H1 (cell line): ENCODE results near the gene PTMA. TPM values are rescaled to one million over a fixed set of nuclear protein-coding genes. Genes with fewer than 3 reads are reported as not detected.

ENCODE experiments used
- CTCF ChIA-PET: fragments of 300-600 bp; sonication (Branson Sonifier 250); formaldehyde crosslinking; loops from one replicate; lab custom pipeline; 2021; ENCODE audit not compliant: partially characterized antibody; lab: Charles Lee
- POLR2A ChIA-PET: fragments of 300-600 bp; sonication (Branson Sonifier 250); formaldehyde crosslinking; loops from one replicate; lab custom pipeline; 2021; ENCODE audit warnings: inconsistent platforms; ENCODE audit not compliant: partially characterized antibody; lab: Charles Lee
- DNase-seq, 2 experiments: peaks; one replicate each; pipeline versions ENCODE4 v3.0.0 to v3.0.0-alpha.2; 2010 to 2022; ENCODE audit warnings: low spot score in 2 of 2, low read depth in 1 of 2, mixed read lengths in 1 of 2
- FAIRE-seq: peaks from 2 replicates; lab custom pipeline; 2011; peaks lifted over from hg19 to GRCh38; lab: Jason Lieb, UNC
- H2AFZ ChIP-seq: 2 replicates; pipeline ENCODE4 v1.8.1; 2012; ENCODE audit warnings: low read length, inconsistent platforms
- H2AK5ac ChIP-seq: 2 replicates; pipeline ENCODE4 v1.6.1; 2013; ENCODE audit warnings: low read depth, low read length
- H2BK120ac ChIP-seq: replicated peaks from 2 replicates; pipeline ENCODE3; 2013; ENCODE audit warnings: low read depth, low read length, inconsistent platforms
- H2BK12ac ChIP-seq: 2 replicates; pipeline ENCODE4 v1.6.1; 2013; ENCODE audit warnings: low read depth, low read length
- H2BK15ac ChIP-seq: 2 replicates; pipeline ENCODE4 v1.6.1; 2013; ENCODE audit warnings: low read length
- H2BK20ac ChIP-seq: 2 replicates; pipeline ENCODE4 v1.6.1; 2013; ENCODE audit warnings: low read length
- H2BK5ac ChIP-seq: 2 replicates; pipeline ENCODE4 v1.6.1; 2013; ENCODE audit warnings: low read depth, low read length
- H3K14ac ChIP-seq: 2 replicates; pipeline ENCODE4 v1.6.1; 2013; ENCODE audit warnings: inconsistent platforms; ENCODE audit not compliant: insufficient read length
- H3K18ac ChIP-seq: 2 replicates; pipeline ENCODE4 v1.6.1; 2013; ENCODE audit warnings: low read length; ENCODE audit errors: extremely low read depth
- H3K23ac ChIP-seq: 2 replicates; pipeline ENCODE4 v1.6.1; 2013; ENCODE audit warnings: inconsistent platforms; ENCODE audit not compliant: insufficient read length
- H3K23me2 ChIP-seq: 2 replicates; pipeline ENCODE4 v1.6.1; 2013; ENCODE audit warnings: low read depth, low read length
- H3K27ac ChIP-seq: 2 replicates; pipeline ENCODE4 v1.6.1; 2011; ENCODE audit warnings: low read depth, low read length, inconsistent platforms
- H3K27me3 ChIP-seq, 4 experiments: replicated peaks in 1 of 4; 1 replicate in 1 of 4; 2 replicates in 3 of 4; pipeline versions ENCODE4 v1.6.1 to v1.8.1; 2011 to 2013; ENCODE audit warnings: low read length in 3 of 4, mild to moderate bottlenecking in 3 of 4, inconsistent platforms in 2 of 4, mixed read lengths in 2 of 4, moderate library complexity in 1 of 4; ENCODE audit not compliant: control insufficient read depth in 3 of 4, insufficient read depth in 3 of 4; ENCODE audit errors: extremely low read depth in 1 of 4
- H3K36me3 ChIP-seq, 4 experiments: 2 replicates each; pipeline versions ENCODE4 v1.6.1 to v1.8.1; 2011 to 2013; ENCODE audit warnings: mild to moderate bottlenecking in 4 of 4, low read length in 3 of 4, moderate library complexity in 2 of 4, control low read depth in 1 of 4, inconsistent platforms in 1 of 4; ENCODE audit not compliant: insufficient read depth in 4 of 4, control insufficient read depth in 2 of 4
- H3K4ac ChIP-seq: replicated peaks from 2 replicates; pipeline ENCODE3; 2013; ENCODE audit warnings: low read length, low read depth, mixed read lengths, inconsistent platforms; ENCODE audit not compliant: insufficient read length
- H3K4me1 ChIP-seq, 4 experiments: replicated peaks in 1 of 4; 1 replicate in 1 of 4; 2 replicates in 3 of 4; pipeline versions ENCODE4 v1.6.1 to v1.8.1; 2011 to 2013; ENCODE audit warnings: low read length in 3 of 4, inconsistent platforms in 2 of 4, mixed read lengths in 1 of 4; ENCODE audit not compliant: insufficient read depth in 4 of 4, control insufficient read depth in 3 of 4
- H3K4me2 ChIP-seq, 2 experiments: 2 replicates each; pipeline versions ENCODE4 v1.6.1 to v1.8.1; 2011 to 2013; ENCODE audit warnings: low read depth in 2 of 2, low read length in 2 of 2, control low read depth in 1 of 2, inconsistent platforms in 1 of 2, mild to moderate bottlenecking in 1 of 2; ENCODE audit not compliant: insufficient read depth in 1 of 2
- H3K4me3 ChIP-seq, 4 experiments: fragments of 200-600, 300-600 bp in 1 of 4; sonication (generic), shearing (Covaris generic), sonication (Bioruptor Twin) in 1 of 4; 2 replicates each; pipeline versions ENCODE4 v1.5.1 to v1.8.1; 2011 to 2016; ENCODE audit warnings: low read length in 4 of 4, low read depth in 3 of 4, control low read depth in 2 of 4, inconsistent platforms in 2 of 4, mild to moderate bottlenecking in 2 of 4, mixed read lengths in 1 of 4, moderate library complexity in 1 of 4; ENCODE audit not compliant: insufficient read depth in 2 of 4; ENCODE audit errors: extremely low read depth in 1 of 4
- H3K56ac ChIP-seq: replicated peaks from 2 replicates; pipeline ENCODE3; 2013; ENCODE audit warnings: low read depth, mild to moderate bottlenecking, mixed read lengths, low read length, inconsistent platforms; ENCODE audit not compliant: insufficient read length
- H3K79me1 ChIP-seq: 2 replicates; pipeline ENCODE4 v1.6.1; 2013; ENCODE audit warnings: low read depth, low read length, control low read depth
- H3K79me2 ChIP-seq, 2 experiments: 2 replicates each; pipeline versions ENCODE4 v1.6.1 to v1.8.1; 2012 to 2013; ENCODE audit warnings: low read length in 2 of 2, mild to moderate bottlenecking in 2 of 2, inconsistent platforms in 1 of 2; ENCODE audit not compliant: insufficient read depth in 2 of 2, control insufficient read depth in 1 of 2
- H3K9ac ChIP-seq, 4 experiments: replicated peaks in 1 of 4; 1 replicate in 1 of 4; 2 replicates in 3 of 4; pipeline versions ENCODE4 v1.6.1 to v1.8.1; 2011 to 2013; ENCODE audit warnings: low read depth in 3 of 4, low read length in 3 of 4, control low read depth in 2 of 4, mild to moderate bottlenecking in 2 of 4, moderate library complexity in 2 of 4, inconsistent platforms in 1 of 4; ENCODE audit errors: extremely low read depth in 1 of 4
- H3K9me3 ChIP-seq, 2 experiments: 2 replicates each; pipeline versions ENCODE4 v1.6.1 to v1.8.1; 2012 to 2013; ENCODE audit warnings: mild to moderate bottlenecking in 2 of 2, moderate library complexity in 2 of 2, control low read depth in 1 of 2, inconsistent platforms in 1 of 2, low read depth in 1 of 2, low read length in 1 of 2, mixed read lengths in 1 of 2; ENCODE audit not compliant: insufficient read depth in 2 of 2
- H4K20me1 ChIP-seq, 2 experiments: replicated peaks in 1 of 2; 2 replicates each; pipeline versions ENCODE3 to v1.8.1; 2011 to 2013; ENCODE audit warnings: inconsistent platforms in 2 of 2, low read length in 2 of 2, mild to moderate bottlenecking in 1 of 2; ENCODE audit not compliant: insufficient read depth in 2 of 2, control insufficient read depth in 1 of 2
- H4K5ac ChIP-seq: 2 replicates; pipeline ENCODE4 v1.6.1; 2013; ENCODE audit warnings: low read length, low read depth, mixed read lengths, inconsistent platforms; ENCODE audit not compliant: insufficient read length
- H4K8ac ChIP-seq: 2 replicates; pipeline ENCODE4 v1.8.0; 2013; ENCODE audit warnings: mild to moderate bottlenecking, moderate library complexity, low read length, inconsistent platforms; ENCODE audit not compliant: insufficient read depth; ENCODE audit errors: extremely low read depth
- H4K91ac ChIP-seq: replicated peaks from 2 replicates; pipeline ENCODE3; 2013; ENCODE audit warnings: low read length, mixed read lengths, inconsistent platforms; ENCODE audit not compliant: insufficient read length
- BCL11A ChIP-seq, 2 experiments: IDR thresholded peaks; one replicate each; pipeline ENCODE4 v1.6.1; 2011; ENCODE audit warnings: low read depth in 2 of 2, low read length in 2 of 2, mild to moderate bottlenecking in 2 of 2
- POLR2AphosphoS5 ChIP-seq: IDR thresholded peaks from 2 replicates; pipeline ENCODE4 v1.6.1; 2011; ENCODE audit warnings: low read depth, low read length
- WGBS, 2 experiments: shearing (Covaris generic) in 1 of 2; methylation state at CpG; one replicate each; pipeline versions ENCODE4 v1.1.6 to v1.1.7; 2013 to 2015; ENCODE audit warnings: low lambda C conversion rate in 2 of 2, mixed read lengths in 2 of 2, inconsistent platforms in 1 of 2, low coverage in 1 of 2, missing lambda C conversion rate in 1 of 2; ENCODE audit not compliant: insufficient replicate concordance in 2 of 2, insufficient coverage in 1 of 2, insufficient read length in 1 of 2; ENCODE audit errors: extremely low coverage in 1 of 2, missing lambda C conversion rate in 1 of 2; 5-methylcytosine and 5-hydroxymethylcytosine counted together
- polyA plus RNA-seq, 7 experiments: library from polyadenylated mRNA; depleted of rRNA in 3 of 7; stranded (reverse) in 5 of 7; unstranded in 2 of 7; fragments of >200 nt in 5 of 7; fragments of 200-250 nt in 2 of 7; gene quantifications; 1 replicate in 5 of 7; 2 replicates in 1 of 7; 4 replicates in 1 of 7; pipeline versions ENCODE4 v1.2.1 to v1.2.3, GENCODE V29; 2011 to 2013; ENCODE audit warnings: missing spikeins in 2 of 7, mixed read lengths in 2 of 7
- total RNA-seq: library from RNA; stranded (reverse); fragmentation: NEBNext Ultra II Directional; extraction: Animal tissue kit (Norgen Biotek cat#: 25700); gene quantifications from 2 replicates; pipeline ENCODE4 v1.2.1, GENCODE V29; 2021

The PTMA gene
- total and polyA plus RNA-seq, 2 of the 8 experiments (the other 6 are each of a cell fraction or from before 2014, with no cell fraction given), result 683 to 2,680 TPM

GRCh38 chr2:231715499-231715837, 7.1 kb downstream of the PTMA start:
- H3K27ac ChIP-seq, result no peak overlapping the region
- H3K79me2 ChIP-seq, result peaks cover 20 to 26% of the 10 kb centered on the region in 2 experiments
- H4K91ac ChIP-seq, result peak overlapping the region; percentile 66
- no peak overlapping the region for H3K23ac ChIP-seq
- no peak overlapping the region; the same call in 1 of the 2 replicates for H3K18ac ChIP-seq
- H3K9ac ChIP-seq, result no peak overlapping the region
- DNase-seq (no peak), FAIRE-seq (no peak)
- CTCF ChIA-PET, result interaction anchor here (0.6 to 12.1 kb wide), 27 partner anchors 9 to 184 kb away, joined by 3 to 555 read pairs (median 9); partner anchors contain the start of gene COPS7B
- no peak overlapping the region; the same call in 1 of the 2 replicates for H2AK5ac ChIP-seq
- no peak overlapping the region for H3K4ac ChIP-seq
- peak overlapping the region; percentile 61; the same call in 1 of the 2 replicates for H2BK20ac ChIP-seq
- no peak overlapping the region for H3K56ac ChIP-seq
- H3K27me3 ChIP-seq, result no peaks in the 10 kb centered on the region
- H4K5ac ChIP-seq, result no peak overlapping the region
- H3K4me1 ChIP-seq, result peaks cover 0 to 28% (median 19%) of the 10 kb centered on the region in 4 experiments; a peak in 6 of 7 replicates
- H3K23me2 ChIP-seq, result no peaks in the 10 kb centered on the region
- WGBS, 2 experiments, result 80% methylated on average over 5 of the region's 5 CpGs; no CpG with 5 or more reads in 1 of the 2 experiments
- H3K79me1 ChIP-seq, result no peaks in the 10 kb centered on the region
- H4K8ac ChIP-seq, result 0 out of 2 replicates have a peak overlapping the region, but pooled peaks have one; percentile 39
- H2AFZ ChIP-seq, result no peak overlapping the region
- peak; percentile 41 for TF ChIP-seq POLR2AphosphoS5
- no peak for TF ChIP-seq BCL11A (IDR thresholded peaks at IDR 0.05; ENCODE audit: low read depth in 2 of 2, low read length in 2 of 2)
- peak overlapping the region; percentile 94 for H2BK12ac ChIP-seq
- no peak overlapping the region for H3K14ac ChIP-seq
- H3K36me3 ChIP-seq, result peaks cover 14 to 27% (median 19%) of the 10 kb centered on the region in 4 experiments
- H3K4me2 ChIP-seq, result no peak overlapping the region
- H3K4me3 ChIP-seq, result no peak overlapping the region
- no peak overlapping the region for H2BK120ac ChIP-seq
- no peak overlapping the region for H2BK5ac ChIP-seq
- H4K20me1 ChIP-seq, result peaks cover 17% of the 10 kb centered on the region in 2 experiments
- POLR2A ChIA-PET, result interaction anchor here (0.6 to 22.8 kb wide), 14 partner anchors 11 to 262 kb away, joined by 3 to 1080 read pairs (median 7); partner anchors contain the start of genes COPS7B, PDE6D and PTMA
- no peaks in the 10 kb centered on the region for H3K9me3 ChIP-seq
- peak overlapping the region; percentile 81; the same call in 1 of the 2 replicates for H2BK15ac ChIP-seq
